Esophagus squamous epithelium (tissue), 5 donors: ENCODE data around the gene ZDHHC19. TPM values are rescaled to one million over a fixed set of nuclear protein-coding genes. Genes with fewer than 3 reads are reported as not detected.

Experiments
- DNase-seq: peaks from one replicate; lab custom pipeline; 2025; lab: John Stamatoyannopoulos, UW
- H3K27ac ChIP-seq, 4 donors: fragments of 200-600 bp; sonication (generic); one replicate each; pipeline ENCODE4 v1.5.1; 2016 to 2019; ENCODE audit warnings: mild to moderate bottlenecking in 1 of 4
- H3K27me3 ChIP-seq, 4 donors: fragments of 200-600 bp; sonication (generic); 1 replicate in 3 of 4; 2 replicates in 1 of 4; pipeline versions ENCODE4 v1.5.1 to v1.6.0; 2017 to 2021; ENCODE audit warnings: antibody characterized with exemption in 1 of 4
- H3K36me3 ChIP-seq, 3 donors: fragments of 200-600 bp; sonication (generic); one replicate each; pipeline ENCODE4 v1.5.1; 2016 to 2019
- H3K4me1 ChIP-seq, 3 donors: fragments of 200-600 bp; sonication (generic); one replicate each; pipeline ENCODE4 v1.5.1; 2017 to 2019
- H3K4me3 ChIP-seq, 4 donors: fragments of 200-600 bp; sonication (generic); 1 replicate in 3 of 4; 2 replicates in 1 of 4; pipeline ENCODE4 v1.5.1; 2016 to 2019; ENCODE audit warnings: mild to moderate bottlenecking in 2 of 4, moderate library complexity in 1 of 4
- H3K9me3 ChIP-seq, 3 donors: fragments of 200-600 bp; sonication (generic); one replicate each; pipeline ENCODE4 v1.5.1; 2016 to 2019
- CTCF ChIP-seq, 6 experiments: fragments of 450-650 bp in 4 of 6; fragments of 200-600 bp in 2 of 6; sonication (generic) in 2 of 6; IDR thresholded peaks; one replicate each; pipeline ENCODE4 v1.5.1; 2016 to 2019; ENCODE audit warnings: antibody characterized with exemption in 6 of 6, mild to moderate bottlenecking in 4 of 6, moderate library complexity in 4 of 6
- POLR2A ChIP-seq, 4 donors: fragments of 450-650 bp; IDR thresholded peaks; one replicate each; pipeline ENCODE4 v1.6.1; 2017; ENCODE audit warnings: antibody characterized with exemption in 4 of 4, mild to moderate bottlenecking in 4 of 4, moderate library complexity in 3 of 4
- WGBS, 2 donors: methylation state at CpG; one replicate each; pipeline ENCODE4 v1.1.5; 2018; 5-methylcytosine and 5-hydroxymethylcytosine counted together
- intact Hi-C: fragments of 100-400 bp; cut with DNase I; formaldehyde crosslinking; loops from one replicate; pipeline ENCODE4 v1.15.0; 2022
- total RNA-seq, 4 donors: library from RNA; depleted of rRNA; stranded (reverse); fragments of >200 nt; gene quantifications; one replicate each; pipeline ENCODE4 v1.1.0, GENCODE V29; 2016
- donor health status: DM: yes; HTN: yes; CAD: no.

Gene ZDHHC19
- total RNA-seq, 4 donors from 2014 or later: not detected

- WGBS, 2 donors: 89 to 90% methylated on average over 9 of the region's 9 CpGs
- no peaks in the 10 kb centered on the region for H3K36me3 ChIP-seq
- no peak for DNase-seq
- peaks cover 6 to 28% (median 14%) of the 10 kb centered on the region in 3 donors for H3K4me1 ChIP-seq
- no peaks in the 10 kb centered on the region for H3K9me3 ChIP-seq
- H3K27ac ChIP-seq: no peak overlapping the region
- H3K4me3 ChIP-seq: no peak overlapping the region
- no peaks in the 10 kb centered on the region for H3K27me3 ChIP-seq
- intact Hi-C loops: no loop called here
- no peak for TF ChIP-seq POLR2A (IDR thresholded peaks at IDR 0.05)
- no peak for TF ChIP-seq CTCF (IDR thresholded peaks at IDR 0.05)
Observed at GRCh38 chr3:196162679-196163078, 48.5 kb downstream of the ZDHHC19 start.

- TF ChIP-seq POLR2A (IDR thresholded peaks at IDR 0.05) (peak in 1 of 4 donors; percentile 14), CTCF (IDR thresholded peaks at IDR 0.05) (no peak)
- Histone ChIP-seq H3K4me1 (peaks cover 6 to 28% (median 14%) of the 10 kb centered on the region in 3 donors), H3K9me3 (no peaks in the 10 kb centered on the region), H3K27me3 (no peaks in the 10 kb centered on the region), H3K36me3 (no peaks in the 10 kb centered on the region), H3K4me3 (no peak overlapping the region), H3K27ac (peak overlapping the region; percentile 9 to 72 (median 48))
- WGBS, 2 donors: 52 to 60% methylated on average over 12 to 13 of the region's 15 CpGs
- peak; percentile 17 for DNase-seq
- intact Hi-C loops: no loop called here
Observed at GRCh38 chr3:196159952-196160804, 51.0 kb downstream of the ZDHHC19 start.

GRCh38 chr3:196159526-196159925, 51.7 kb downstream of the ZDHHC19 start:
- Histone ChIP-seq H3K9me3 (no peaks in the 10 kb centered on the region), H3K36me3 (no peaks in the 10 kb centered on the region), H3K27ac (peak overlapping the region in 3 of 4 donors; percentile 9 to 72 (median 60)), H3K27me3 (no peaks in the 10 kb centered on the region), H3K4me1 (peaks cover 6 to 28% (median 14%) of the 10 kb centered on the region in 3 donors), H3K4me3 (no peak overlapping the region)
- DNase-seq: no peak
- WGBS, 2 donors: 91 to 94% methylated on average over 13 of the region's 13 CpGs
- TF ChIP-seq CTCF (IDR thresholded peaks at IDR 0.05) (no peak), POLR2A (IDR thresholded peaks at IDR 0.05) (no peak)
- intact Hi-C loops: no loop called here

- H3K27me3 ChIP-seq: no peaks in the 10 kb centered on the region
- H3K36me3 ChIP-seq: no peaks in the 10 kb centered on the region
- 75 to 79% methylated on average over 6 of the region's 6 CpGs for WGBS, 2 donors
- no peak overlapping the region for H3K27ac ChIP-seq
- intact Hi-C loops: no loop called here
- H3K9me3 ChIP-seq: no peaks in the 10 kb centered on the region
- H3K4me1 ChIP-seq: peaks cover 6 to 13% (median 7%) of the 10 kb centered on the region in 3 donors
- TF ChIP-seq POLR2A (IDR thresholded peaks at IDR 0.05) (no peak), CTCF (IDR thresholded peaks at IDR 0.05) (no peak)
- no peak for DNase-seq
- H3K4me3 ChIP-seq: no peak overlapping the region
Observed at GRCh38 chr3:196156160-196156559, 55.0 kb downstream of the ZDHHC19 start.

GRCh38 chr3:196150481-196150880, 60.7 kb downstream of the ZDHHC19 start:
- TF ChIP-seq POLR2A (IDR thresholded peaks at IDR 0.05) (no peak), CTCF (IDR thresholded peaks at IDR 0.05) (no peak)
- no peak for DNase-seq
- H3K36me3 ChIP-seq: no peaks in the 10 kb centered on the region
- no peaks in the 10 kb centered on the region for H3K27me3 ChIP-seq
- H3K9me3 ChIP-seq: no peaks in the 10 kb centered on the region
- H3K27ac ChIP-seq: peak overlapping the region in 1 of 4 donors; percentile 2
- WGBS, 2 donors: 33 to 49% methylated on average over 3 of the region's 3 CpGs
- intact Hi-C loops: no loop called here
- peaks cover 0 to 12% (median 0%) of the 10 kb centered on the region in 3 donors for H3K4me1 ChIP-seq
- no peak overlapping the region for H3K4me3 ChIP-seq
